Measurements from ENCODE around the gene RCVRN.

DNA sequence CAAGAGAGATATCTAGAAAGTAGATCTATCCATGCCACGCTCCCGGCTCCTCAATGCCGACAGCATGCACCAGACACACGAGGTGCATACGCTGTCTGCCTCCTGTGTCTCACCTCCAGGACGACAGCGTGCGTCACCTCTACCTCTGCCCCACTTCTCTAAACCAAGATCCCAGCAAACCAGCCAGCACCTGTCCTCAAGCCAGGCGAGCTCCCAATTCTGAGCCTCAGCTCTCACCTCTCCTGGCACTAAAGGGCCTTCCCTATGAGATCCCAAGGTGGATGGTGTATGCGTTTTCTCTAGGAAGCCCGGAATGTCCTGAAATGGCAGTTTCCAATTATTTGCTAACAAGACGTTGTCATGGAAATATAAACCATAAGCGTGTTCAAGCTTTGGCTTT is 36.2 kb upstream of the RCVRN start:
- no peak for TF ChIP-seq SMARCC2 (IDR thresholded peaks at IDR 0.05)
- no peak for TF ChIP-seq ZNF660 (CRISPR knock-in tag; IDR thresholded peaks at IDR 0.05; ENCODE audit: borderline replicate concordance, low read depth)
- no peak for TF ChIP-seq KDM5A (IDR thresholded peaks at IDR 0.05; ENCODE audit: borderline replicate concordance, low read length)
- TF ChIP-seq, protein P1, sequence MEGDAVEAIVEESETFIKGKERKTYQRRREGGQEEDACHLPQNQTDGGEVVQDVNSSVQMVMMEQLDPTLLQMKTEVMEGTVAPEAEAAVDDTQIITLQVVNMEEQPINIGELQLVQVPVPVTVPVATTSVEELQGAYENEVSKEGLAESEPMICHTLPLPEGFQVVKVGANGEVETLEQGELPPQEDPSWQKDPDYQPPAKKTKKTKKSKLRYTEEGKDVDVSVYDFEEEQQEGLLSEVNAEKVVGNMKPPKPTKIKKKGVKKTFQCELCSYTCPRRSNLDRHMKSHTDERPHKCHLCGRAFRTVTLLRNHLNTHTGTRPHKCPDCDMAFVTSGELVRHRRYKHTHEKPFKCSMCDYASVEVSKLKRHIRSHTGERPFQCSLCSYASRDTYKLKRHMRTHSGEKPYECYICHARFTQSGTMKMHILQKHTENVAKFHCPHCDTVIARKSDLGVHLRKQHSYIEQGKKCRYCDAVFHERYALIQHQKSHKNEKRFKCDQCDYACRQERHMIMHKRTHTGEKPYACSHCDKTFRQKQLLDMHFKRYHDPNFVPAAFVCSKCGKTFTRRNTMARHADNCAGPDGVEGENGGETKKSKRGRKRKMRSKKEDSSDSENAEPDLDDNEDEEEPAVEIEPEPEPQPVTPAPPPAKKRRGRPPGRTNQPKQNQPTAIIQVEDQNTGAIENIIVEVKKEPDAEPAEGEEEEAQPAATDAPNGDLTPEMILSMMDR (CRISPR knock-in tag; IDR thresholded peaks at IDR 0.05), result no peak
- no peak for TF ChIP-seq YEATS2 (CRISPR knock-in tag; IDR thresholded peaks at IDR 0.05; ENCODE audit: borderline replicate concordance)
- TF ChIP-seq, protein P2, sequence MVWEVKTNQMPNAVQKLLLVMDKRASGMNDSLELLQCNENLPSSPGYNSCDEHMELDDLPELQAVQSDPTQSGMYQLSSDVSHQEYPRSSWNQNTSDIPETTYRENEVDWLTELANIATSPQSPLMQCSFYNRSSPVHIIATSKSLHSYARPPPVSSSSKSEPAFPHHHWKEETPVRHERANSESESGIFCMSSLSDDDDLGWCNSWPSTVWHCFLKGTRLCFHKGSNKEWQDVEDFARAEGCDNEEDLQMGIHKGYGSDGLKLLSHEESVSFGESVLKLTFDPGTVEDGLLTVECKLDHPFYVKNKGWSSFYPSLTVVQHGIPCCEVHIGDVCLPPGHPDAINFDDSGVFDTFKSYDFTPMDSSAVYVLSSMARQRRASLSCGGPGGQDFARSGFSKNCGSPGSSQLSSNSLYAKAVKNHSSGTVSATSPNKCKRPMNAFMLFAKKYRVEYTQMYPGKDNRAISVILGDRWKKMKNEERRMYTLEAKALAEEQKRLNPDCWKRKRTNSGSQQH (CRISPR knock-in tag; IDR thresholded peaks at IDR 0.05; ENCODE audit: low read depth), result no peak
- TF ChIP-seq NFE2L1 (CRISPR knock-in tag; IDR thresholded peaks at IDR 0.05; ENCODE audit: borderline replicate concordance), result no peak
- no peak for TF ChIP-seq TCF7 (IDR thresholded peaks at IDR 0.05; ENCODE audit: low read depth)

Data from HepG2 (cell line).